HFF-Myc (cell line): ENCODE measurements around the gene IRAK2.

Source experiments
- DNase-seq: peaks from one replicate; pipeline ENCODE4 v3.0.0-alpha.2; 2011; ENCODE audit warnings: low read depth; ENCODE audit errors: extremely low read depth
- H3K4me3 ChIP-seq: replicated peaks from 2 replicates; pipeline ENCODE4 v1.5.1; 2011; ENCODE audit warnings: low read depth, mild to moderate bottlenecking, control low read depth, low read length
- TF ChIP-seq, protein P1 (sequence below): IDR thresholded peaks from 2 replicates; pipeline ENCODE4 v1.5.1; 2012; ENCODE audit warnings: mild to moderate bottlenecking, low read depth, low read length, control low read depth; ENCODE audit errors: missing control alignments

IRAK2 gene

DNA sequence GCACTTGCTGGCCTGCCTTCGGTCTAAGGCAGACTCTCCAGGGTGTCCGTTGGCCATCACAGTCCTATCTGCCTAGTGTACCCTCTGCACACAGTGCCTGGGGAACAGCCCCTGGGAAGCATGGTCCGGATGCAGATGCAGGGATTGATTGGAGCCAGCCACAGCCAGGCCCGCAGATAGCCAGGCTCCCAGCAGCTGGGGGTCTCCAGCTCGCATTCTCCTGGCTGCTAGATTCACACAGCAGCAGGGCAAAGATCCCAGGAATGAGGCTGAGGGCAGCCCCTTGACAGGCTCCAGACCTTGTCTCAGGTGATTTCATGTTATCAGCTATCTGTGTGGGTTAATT lies 41.4 kb downstream of the IRAK2 start:
- TF ChIP-seq, protein P1, sequence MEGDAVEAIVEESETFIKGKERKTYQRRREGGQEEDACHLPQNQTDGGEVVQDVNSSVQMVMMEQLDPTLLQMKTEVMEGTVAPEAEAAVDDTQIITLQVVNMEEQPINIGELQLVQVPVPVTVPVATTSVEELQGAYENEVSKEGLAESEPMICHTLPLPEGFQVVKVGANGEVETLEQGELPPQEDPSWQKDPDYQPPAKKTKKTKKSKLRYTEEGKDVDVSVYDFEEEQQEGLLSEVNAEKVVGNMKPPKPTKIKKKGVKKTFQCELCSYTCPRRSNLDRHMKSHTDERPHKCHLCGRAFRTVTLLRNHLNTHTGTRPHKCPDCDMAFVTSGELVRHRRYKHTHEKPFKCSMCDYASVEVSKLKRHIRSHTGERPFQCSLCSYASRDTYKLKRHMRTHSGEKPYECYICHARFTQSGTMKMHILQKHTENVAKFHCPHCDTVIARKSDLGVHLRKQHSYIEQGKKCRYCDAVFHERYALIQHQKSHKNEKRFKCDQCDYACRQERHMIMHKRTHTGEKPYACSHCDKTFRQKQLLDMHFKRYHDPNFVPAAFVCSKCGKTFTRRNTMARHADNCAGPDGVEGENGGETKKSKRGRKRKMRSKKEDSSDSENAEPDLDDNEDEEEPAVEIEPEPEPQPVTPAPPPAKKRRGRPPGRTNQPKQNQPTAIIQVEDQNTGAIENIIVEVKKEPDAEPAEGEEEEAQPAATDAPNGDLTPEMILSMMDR, result no peak
- no peak overlapping the region for H3K4me3 ChIP-seq
- no peak for DNase-seq

GRCh38 chr3:10213156-10213792 lies 48.6 kb downstream of the IRAK2 start:
- TF ChIP-seq, protein P1, result no peak
- no peak for DNase-seq
- no peak overlapping the region for H3K4me3 ChIP-seq

DNA sequence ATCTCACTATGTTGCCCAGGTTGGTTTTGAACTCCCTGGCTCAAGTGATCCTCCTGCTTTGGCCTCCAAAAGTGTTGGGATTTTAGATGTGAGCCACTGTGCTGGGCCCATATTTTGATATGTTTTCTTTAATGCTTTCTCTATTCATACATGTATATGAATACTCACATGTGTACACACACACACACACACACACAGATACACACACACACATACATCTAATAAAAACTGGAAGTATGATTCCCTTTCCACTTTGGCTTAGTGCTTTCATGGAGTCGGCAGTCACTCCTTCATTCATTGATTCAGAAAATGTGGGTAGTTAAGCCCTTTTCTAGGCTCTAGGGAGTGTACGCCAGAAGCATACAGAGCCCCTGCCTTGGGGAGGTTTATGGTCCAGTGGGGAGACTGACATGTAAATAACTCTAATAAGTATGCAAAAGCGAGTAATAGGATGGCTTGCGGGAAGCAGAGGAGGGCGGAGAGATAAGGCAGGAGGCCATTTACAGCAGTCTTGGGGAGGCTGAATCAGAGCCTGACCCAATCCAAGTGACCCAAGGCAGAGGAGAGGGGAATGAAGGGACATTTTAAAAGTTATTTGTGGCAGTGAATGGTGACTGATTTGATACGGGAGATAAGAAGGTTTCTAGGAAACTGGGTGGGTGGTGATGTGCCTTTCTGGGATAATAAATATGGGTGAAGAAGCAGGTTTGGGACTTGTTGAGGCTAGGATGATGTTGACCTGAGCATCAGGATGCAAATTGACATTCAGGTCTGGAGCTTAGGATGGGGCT lies 51.1 kb downstream of the IRAK2 start:
- H3K4me3 ChIP-seq, result no peak overlapping the region
- TF ChIP-seq, protein P1, result no peak
- no peak for DNase-seq

GRCh38 chr3:10217359-10217758 lies 52.6 kb downstream of the IRAK2 start:
- H3K4me3 ChIP-seq, result no peak overlapping the region
- TF ChIP-seq, protein P1, result no peak
- no peak for DNase-seq

- H3K4me3 ChIP-seq, result no peak overlapping the region
- TF ChIP-seq, protein P1, result no peak
- no peak for DNase-seq
Observed at GRCh38 chr3:10219737-10220136, 55.0 kb downstream of the IRAK2 start.

DNA sequence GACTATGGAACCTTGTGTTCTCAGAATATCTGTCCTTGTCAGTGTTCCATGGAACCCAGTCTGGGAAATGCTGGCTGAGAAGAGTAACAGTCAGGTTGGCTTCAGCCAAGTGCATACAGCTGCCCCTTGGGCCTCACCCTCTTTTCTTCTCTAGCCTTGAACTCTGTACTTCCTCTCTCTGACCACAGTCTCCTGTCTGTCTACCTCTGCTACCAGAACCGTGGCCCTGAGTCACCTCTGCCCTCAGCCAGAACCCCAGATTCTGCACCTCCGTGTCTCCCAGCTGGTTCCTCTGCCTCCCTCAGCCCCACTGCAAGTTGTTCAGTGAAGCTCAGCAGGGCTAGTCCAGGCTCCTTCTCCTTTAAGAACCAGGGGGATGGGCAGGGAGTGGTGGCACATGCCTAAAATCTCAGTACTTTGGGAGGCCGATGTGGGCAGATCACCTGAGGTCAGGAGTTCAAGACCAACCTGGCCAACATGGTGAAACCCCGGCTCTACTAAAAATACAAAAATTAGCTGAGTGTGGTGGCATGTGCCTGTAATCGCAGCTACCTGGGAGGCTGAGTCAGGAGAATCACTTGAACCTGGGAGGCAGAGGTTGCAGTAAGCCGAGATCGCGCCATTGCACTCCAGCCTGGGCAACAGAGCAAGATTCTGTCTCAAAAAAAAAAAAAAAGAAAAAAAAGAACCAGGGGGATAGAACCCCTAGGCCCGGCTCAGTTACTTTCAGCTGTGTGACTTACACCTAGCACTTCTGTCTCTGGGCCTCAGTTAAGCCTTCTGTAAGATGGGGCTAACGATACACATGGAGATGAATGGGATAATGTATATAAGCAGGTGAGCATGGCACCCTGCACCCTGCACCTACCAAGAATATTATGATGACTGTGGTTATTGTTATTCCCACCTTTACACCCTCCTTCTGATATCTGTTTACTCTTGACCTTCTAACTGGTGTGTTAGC lies 59.2 kb downstream of the IRAK2 start:
- no peak overlapping the region for H3K4me3 ChIP-seq
- no peak for DNase-seq
- TF ChIP-seq, protein P1, result no peak
